HG02973 (cell line): ENCODE results near the gene OGFOD2.
"Not testable (repeated sequence)": the region's sequence is repeated elsewhere in the genome, so short reads cannot be mapped to it uniquely, and the experiment has no call there.

Experiments used
- ATAC-seq: cut with Tn5 transposase; IDR thresholded peaks from one replicate; pipeline ENCODE4 v1.9.1; 2021; ENCODE audit warnings: moderate library complexity; ENCODE audit not compliant: unreplicated experiment

Gene OGFOD2

DNA sequence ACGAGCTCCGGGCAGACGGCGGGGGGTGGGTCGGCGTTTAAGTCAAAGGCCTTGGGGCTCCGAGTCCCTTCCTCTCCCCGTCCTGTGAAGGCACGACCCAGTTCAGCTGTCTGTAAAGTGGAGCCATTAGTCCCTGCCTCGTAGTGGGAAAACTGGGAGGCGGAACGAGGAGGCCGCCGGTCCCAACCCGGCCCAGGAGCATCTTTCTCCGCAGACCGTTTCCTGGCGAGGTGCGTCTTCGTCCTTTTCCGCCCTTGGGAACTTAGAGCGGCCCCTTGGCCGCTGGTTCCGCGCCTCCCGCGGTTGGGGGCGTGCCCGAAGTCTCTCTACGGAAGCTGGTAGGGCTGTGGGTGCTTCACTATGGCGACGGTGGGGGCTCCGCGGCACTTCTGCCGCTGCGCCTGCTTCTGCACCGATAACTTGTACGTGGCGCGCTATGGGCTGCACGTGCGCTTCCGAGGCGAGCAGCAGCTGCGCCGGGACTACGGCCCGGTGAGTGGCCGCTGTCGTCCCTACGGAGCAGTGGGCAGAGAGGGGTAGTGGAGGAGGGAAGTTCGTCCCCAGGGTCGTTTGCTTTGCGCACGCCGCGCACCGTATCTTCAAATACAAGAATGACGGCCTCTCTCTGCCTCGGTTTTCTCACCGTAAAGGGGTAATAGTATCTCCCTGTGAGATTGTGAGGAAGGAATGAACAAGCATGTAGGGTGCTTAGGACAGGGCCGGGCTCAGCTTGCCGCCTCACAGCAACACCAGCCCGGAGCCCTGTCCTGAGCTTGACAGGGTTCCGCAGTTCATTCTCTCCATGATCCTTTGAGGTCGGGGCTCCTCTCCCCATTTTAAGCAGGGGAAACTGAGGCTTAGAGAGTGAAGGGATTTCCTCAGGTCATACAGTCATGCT is at the start of gene OGFOD2:
OGFOD2 (plus strand) TSS at position 353 of the 898 bp plus-strand sequence; CDS start at position 361, 8 bp downstream.
- peak; percentile 59 for ATAC-seq

- ATAC-seq, result no peak
Observed at GRCh38 chr12:122927756-122928403, 47.2 kb upstream of the OGFOD2 start.

GRCh38 chr12:122928404-122929147 is 46.5 kb upstream of the OGFOD2 start:
- no peak for ATAC-seq

DNA sequence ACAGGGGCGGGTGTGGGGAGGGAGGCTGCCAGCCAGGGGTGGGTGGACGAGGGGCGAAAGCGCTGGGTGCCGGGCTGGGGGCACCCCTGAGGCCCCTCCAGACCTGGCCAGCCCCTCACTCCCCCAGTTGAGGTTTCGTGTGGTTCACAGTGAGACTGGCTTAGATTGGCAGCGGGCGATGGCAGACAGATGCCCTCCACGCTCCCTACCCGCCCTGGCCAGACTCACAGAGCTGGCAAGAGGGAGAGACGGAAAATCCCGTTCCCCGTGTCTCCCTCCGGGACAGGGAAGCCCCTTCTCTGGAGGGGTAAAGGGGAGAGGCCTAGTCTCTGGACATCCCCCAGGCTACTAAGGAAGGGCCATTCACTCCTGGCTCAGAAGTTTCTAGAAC is 45.9 kb upstream of the OGFOD2 start:
- no peak for ATAC-seq

- no peak for ATAC-seq
Observed at GRCh38 chr12:122929812-122930211, 45.2 kb upstream of the OGFOD2 start.

DNA sequence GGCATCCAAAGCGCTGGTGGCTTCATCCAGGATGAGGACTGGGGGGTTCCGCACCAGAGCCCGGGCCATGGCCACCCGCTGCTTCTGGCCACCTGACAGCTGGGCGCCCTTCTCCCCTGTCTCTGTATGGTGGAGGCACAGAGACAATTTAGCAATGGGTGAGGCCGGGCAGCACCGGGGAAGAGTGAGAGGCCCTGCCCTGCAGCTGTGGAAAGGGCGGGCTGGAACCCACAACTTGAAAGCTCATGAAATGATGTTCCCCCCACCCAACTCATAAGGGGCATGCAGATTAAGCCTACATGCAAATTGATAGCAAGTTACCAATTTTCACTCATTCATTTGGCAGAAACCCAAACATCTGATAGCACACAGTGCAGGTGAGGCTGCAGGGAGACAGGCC is 42.8 kb upstream of the OGFOD2 start:
- no peak for ATAC-seq

- ATAC-seq, result no peak
Observed at GRCh38 chr12:122934722-122935121, 40.3 kb upstream of the OGFOD2 start.

DNA sequence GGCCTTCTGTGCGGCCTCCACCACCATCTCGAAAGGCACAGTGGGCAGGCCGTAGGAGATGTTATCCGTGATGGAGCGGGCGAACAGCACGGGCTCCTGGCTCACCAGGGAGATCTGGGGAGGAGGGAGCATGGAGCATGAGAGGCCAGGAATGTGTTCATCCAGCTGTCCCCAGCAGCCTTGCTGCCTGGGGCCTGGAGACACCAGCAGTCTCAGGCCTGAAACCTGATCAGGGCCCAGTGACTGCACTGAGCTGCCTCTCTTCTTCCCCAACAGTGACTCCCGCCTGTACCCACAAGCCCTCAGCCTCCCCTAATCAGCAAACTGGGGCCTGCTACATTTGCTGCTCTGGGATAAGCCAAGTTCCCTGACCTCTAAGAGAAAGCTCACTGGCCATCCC is 39.7 kb upstream of the OGFOD2 start:
- no peak for ATAC-seq

DNA sequence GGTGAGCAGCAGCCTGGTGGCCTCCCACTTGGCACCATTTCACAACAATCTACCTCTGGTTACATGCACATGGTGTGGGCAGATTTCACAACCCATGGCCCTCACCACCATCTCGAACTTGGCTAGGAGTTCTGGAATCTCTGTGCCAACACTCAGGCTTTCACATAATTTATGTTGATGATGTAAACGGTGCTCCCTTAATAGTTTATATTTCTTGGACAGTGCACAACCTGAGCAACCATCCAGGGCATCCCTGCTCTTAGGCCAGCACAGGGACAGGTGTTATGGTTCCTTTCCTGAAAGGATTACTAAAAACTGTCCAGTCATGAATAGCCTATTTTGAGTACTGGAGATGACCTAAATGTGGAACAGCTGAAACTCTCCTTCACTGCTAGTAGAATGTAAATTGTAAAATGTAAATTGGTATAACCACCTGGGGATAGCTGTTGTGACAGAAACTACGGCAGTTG is 37.4 kb upstream of the OGFOD2 start:
- no peak for ATAC-seq

- no peak for ATAC-seq
Observed at GRCh38 chr12:122939125-122939524, 35.9 kb upstream of the OGFOD2 start.

DNA sequence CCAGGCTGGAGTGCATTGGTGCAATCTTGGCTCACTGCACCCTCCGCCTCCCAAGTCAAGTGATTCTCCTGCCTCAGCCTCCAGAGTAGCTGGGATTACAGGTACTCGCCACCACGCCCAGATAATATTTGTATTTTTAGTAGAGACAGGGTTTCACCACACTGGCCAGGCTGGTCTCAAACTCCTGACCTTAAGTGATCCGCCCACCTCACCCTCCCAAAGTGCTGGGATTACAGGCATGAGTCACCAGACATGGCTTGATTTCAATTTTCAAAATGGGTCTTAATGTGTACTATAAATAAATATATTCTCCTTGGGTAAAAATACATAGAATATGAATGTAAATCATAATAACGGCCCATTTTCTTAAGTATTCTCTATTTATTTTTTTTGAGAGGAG is 33.7 kb upstream of the OGFOD2 start:
- ATAC-seq, result not testable (repeated sequence)

DNA sequence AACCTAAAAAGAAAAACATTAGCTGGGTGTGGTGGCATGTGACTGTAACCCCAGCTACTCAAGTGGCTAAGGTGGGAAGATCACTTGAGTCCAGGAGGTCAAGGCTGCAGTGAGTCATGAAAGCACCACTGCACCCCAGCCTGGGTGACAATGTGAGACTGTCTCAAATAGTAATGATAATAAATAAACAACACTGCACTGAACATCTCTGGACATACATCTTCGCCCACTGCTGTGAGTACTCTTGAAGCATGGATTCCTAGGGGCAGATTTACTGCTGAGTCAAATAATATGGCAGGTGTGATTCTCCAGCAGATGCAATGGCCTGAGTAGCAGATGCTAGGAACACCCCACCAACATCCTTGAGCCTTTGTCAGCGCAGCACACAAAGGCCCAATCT is 32.4 kb upstream of the OGFOD2 start:
- ATAC-seq, result no peak

DNA sequence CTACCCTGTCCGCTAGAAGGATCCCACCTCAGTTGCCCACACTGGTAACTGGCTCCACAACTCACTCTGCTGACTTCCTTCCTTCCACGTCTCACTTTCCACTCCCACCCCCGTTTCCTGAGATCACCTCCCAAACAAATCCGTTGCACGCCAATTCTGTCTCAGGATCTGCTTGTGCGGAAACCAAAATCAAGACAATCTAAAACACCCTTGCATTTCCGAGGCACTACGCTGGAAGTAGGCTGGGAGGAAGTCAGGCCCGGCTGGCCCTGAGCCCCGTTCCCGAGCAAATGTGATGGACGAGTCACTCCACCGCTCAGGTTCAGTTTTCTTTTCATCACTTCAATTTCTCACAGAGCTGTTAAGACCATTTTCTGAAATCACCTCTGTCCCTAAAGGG is 31.8 kb upstream of the OGFOD2 start:
- no peak for ATAC-seq

- no peak for ATAC-seq
Observed at GRCh38 chr12:122944605-122945592, 30.1 kb upstream of the OGFOD2 start.

DNA sequence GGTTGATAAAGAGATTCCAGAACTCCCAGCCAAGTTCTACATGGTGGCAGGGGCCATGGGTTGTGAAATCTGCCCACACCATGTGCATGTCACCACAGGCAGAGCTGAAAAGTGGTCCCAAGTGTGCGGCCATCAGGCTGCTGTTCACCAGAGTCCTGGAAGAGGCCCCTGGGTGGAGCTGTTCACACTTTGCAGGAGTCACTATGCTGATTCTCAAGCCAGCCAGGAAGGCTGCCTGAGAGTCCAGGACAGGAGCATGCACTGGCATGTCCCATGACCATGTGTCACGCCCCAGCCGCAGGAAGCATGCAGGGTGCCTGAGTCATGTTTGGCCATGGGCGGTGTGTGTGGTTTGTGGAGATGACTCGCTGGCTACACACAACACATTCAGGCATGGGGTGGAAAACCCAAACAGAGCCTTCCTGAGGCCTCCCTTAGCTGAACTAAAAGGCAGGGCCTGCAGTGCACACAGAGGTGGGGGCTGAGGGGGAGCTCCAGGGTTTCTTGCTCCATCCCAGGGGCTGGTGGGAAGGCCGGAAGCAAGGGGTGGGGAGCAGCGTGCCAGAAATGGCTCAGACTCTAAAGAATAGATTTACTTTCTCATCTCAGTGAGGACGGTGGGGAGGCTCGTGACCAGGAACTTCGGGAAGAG is 28.2 kb upstream of the OGFOD2 start:
- ATAC-seq, result no peak

GRCh38 chr12:122947352-122947792 is 27.7 kb upstream of the OGFOD2 start:
- ATAC-seq, result no peak

DNA sequence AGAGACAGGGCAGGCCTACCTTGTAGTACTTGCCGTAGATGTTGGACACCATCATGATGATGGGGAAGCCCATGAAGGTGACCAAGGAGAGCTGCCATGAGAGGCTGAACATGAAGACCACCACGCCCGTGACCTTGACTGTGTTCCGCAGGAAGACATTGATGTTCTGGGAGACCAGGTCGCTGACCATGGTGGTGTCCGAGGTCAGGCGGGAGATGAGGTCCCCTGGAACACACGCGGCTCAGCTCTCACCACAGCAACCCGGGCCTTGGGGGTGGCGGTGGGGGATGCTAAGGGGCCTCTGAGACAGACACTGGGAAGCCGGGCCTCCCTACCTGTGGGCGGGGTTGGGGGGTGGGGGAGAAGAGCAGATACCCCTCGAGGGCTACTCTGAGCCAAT is 26.4 kb upstream of the OGFOD2 start:
- ATAC-seq, result no peak

DNA sequence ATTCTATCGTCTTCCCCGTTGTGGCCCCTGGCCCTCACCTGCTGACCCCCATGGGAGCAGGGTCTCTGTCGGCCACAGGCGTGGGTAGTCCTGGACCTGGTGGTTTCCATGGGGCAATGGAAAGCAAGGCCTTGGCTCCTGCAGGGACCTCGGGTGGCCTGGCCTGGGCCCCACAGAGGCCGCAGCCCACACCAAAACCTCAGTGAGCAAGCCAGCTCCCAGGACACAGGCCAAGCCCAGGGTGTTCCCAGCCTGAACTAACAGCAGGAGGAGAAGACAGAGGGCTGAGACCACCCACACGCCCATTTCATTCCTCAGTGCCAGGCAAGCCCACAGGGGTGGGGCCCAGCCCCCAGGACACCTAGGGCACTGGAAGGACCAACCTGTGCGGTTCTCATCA is 25.6 kb upstream of the OGFOD2 start:
- no peak for ATAC-seq

DNA sequence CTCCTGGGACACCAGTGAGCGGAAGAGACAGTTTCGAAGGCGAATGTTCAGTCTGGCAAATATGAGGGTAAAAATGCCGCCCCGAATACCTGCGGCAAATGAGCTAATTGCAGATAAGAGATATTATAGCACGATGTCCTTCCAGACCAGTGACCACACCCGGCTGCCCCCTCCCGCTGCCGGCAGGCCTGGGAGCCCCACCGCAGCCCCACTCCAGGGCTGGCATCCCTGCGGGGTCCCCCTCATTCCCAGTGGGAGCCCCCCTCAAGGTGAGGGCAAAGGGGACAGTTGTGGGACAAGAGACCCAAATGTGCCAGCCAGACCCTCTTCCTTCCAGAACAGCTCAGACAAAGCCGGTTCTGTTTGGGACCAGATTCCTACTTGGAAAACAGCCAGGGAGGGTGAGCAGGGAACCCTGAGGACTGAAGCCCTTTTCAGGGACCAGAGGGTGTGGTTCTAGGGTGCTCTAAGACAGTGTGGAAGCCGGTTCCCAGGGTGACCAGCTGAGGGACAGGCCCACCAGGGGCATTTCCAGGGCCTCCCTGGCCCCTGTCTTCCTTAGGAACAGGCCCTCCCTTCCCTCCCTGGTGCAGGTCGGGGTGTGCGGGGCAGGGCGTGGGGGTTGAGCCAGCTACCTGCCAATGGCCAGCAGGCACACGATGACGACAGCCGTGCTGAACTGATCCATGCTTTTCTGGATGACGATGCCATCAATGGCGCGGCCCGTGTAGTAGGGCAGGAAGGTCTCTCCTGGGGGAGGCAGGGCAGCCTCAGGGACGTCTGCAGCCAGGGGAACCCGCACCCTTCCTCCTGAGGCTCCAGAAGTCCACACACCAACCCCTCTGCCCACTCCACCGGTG is 25.0 kb upstream of the OGFOD2 start:
- ATAC-seq, result no peak
